GM12891 (cell line): ENCODE results near the gene RANBP17.

ENCODE experiments used
- DNase-seq: peaks from one replicate; pipeline ENCODE4 v3.0.0; 2011; ENCODE audit warnings: low spot score; ENCODE audit not compliant: insufficient read length
- FAIRE-seq: peaks from 2 replicates; lab custom pipeline; 2011; peaks lifted over from hg19 to GRCh38; lab: Jason Lieb, UNC
- PAX5 ChIP-seq: IDR thresholded peaks from 2 replicates; pipeline ENCODE4 v1.6.1; 2011; ENCODE audit warnings: low read length, moderate library complexity, mild to moderate bottlenecking; ENCODE audit not compliant: insufficient read depth, severe bottlenecking
- POLR2A ChIP-seq: IDR thresholded peaks from 2 replicates; pipeline ENCODE4 v1.6.1; 2011; ENCODE audit warnings: low read depth, low read length, control low read depth
- POLR2AphosphoS5 ChIP-seq: IDR thresholded peaks from 2 replicates; pipeline ENCODE4 v1.6.1; 2011; ENCODE audit warnings: low read depth, low read length, control low read depth
- POU2F2 ChIP-seq: IDR thresholded peaks from 2 replicates; pipeline ENCODE4 v1.6.1; 2011; ENCODE audit warnings: low read depth, mild to moderate bottlenecking, control low read depth, low read length, moderate library complexity
- SPI1 ChIP-seq: IDR thresholded peaks from 2 replicates; pipeline ENCODE4 v1.6.1; 2011; ENCODE audit warnings: low read depth, low read length, control low read depth
- TAF1 ChIP-seq: IDR thresholded peaks from 2 replicates; pipeline ENCODE4 v1.6.1; 2011; ENCODE audit warnings: low read depth, low read length, control low read depth

Gene RANBP17

DNA sequence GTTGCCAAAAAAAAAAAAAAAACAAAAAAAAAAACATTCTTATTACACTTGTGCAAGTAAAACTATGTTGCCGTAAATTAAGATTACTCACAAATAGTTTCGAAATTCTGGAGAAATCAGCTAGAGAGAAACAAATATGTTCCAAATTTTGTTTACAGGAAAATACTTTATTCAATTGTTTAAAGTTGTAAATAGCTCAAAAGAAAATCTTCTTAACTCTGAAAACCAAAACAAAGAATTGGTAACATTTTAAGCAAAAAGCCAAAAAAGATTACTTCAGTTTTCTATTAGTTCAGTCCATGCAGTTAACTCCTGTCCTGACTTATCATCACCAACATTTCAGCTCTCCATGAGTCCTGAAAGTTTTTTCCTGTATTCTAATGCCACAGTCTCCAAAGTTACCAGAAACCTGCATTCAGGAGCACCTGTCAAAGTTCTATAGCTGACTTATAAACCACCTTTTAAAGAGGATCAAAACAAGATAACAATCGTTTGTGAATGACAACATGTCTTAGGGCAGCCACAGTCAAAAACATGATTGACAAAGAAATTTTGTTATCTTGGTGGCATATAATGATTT lies 194.1 kb downstream of the RANBP17 start:
- TF ChIP-seq TAF1, result no peak
- FAIRE-seq, result no peak
- no peak for DNase-seq

DNA sequence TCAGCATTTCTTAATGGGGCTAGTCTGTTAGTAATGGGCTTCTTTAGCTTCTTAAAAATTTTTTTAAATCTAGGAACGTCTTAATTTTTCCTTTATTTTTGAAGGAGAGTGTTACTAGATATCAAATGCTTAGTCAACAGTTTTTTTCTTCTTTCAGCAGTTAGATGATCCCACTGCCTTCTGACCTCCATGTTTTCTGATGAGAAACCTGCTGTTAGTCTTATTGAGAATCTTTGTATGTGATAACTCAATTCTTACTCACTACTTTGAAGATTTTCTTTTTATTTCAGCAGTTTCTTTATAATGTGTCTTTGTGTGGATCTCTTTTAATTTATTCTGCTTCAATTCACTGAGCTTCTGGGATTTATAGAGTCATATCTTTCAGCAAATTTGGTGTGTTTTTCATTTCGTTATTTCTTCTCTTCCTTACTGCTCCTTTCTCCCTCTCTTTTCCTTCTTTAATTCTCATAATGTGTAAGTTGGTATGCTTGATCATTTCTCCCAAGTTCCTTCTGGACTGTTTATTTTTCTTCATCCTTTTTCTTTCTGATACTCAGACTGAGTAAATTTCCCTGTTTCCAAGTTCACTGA lies 205.8 kb downstream of the RANBP17 start:
- DNase-seq (no peak), FAIRE-seq (no peak)

DNA sequence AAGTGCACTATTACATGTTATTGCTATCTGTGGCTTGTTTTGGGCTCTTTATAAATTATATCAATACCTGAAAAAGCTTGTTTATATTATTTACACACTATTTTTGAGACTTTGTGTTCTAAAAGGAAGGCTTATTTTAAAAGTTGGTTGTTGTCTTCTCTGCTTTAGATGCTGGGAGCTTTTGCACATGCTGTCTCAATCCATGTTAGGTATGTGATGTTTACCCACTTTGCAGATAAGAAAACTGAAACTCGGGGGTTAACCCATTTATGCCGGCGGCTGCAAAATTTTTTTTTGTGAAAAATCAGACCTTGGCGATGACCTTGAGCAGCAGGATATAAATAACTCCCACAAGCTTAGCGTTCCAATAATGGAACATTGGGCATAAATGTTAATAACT lies 212.9 kb downstream of the RANBP17 start:
- TF ChIP-seq POLR2A, result no peak
- no peak for TF ChIP-seq POU2F2
- TF ChIP-seq POLR2AphosphoS5, result no peak
- TF ChIP-seq PAX5, result no peak
- FAIRE-seq, result no peak
- no peak for DNase-seq

More for the DNA sequence above, 205.8 kb downstream of the RANBP17 start:
- TF ChIP-seq POLR2AphosphoS5 (no peak), PAX5 (no peak), SPI1 (no peak), TAF1 (no peak), POU2F2 (no peak), POLR2A (no peak)

DNA sequence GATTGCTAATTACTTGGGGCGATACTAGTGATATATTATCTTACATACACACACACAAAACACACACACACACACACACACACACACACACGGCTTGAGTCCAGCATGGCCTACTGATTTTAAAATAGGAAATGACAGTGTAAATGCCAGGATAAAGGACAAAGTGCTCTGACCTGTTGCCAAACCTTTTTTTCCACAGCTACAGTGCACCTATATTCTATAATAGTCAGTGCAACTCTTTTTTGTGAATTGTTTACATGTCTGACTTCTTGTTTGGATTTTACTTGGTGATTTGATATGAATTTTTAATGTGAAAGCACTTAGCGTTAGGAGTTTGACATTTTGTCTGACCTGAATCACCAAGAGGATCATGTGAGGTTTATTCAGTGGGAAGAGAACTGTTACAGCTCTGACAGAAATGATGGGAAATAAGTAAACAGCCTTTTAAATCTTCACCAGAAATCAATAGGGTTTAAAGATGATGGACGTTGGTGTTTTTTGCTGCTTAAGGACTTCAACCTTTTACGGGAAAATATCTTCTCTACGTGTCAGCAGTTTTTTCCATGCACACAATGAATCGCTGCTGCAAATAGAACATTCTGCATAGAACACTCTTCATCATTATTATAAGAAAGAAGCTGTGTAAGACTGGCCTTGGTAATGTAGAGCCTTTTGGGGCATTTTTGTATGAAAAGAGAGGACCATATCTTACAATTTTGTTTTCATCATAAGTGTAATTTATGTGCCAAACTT lies 218.5 kb downstream of the RANBP17 start:
- DNase-seq (no peak), FAIRE-seq (no peak)
- TF ChIP-seq SPI1 (no peak), PAX5 (no peak), TAF1 (no peak), POLR2AphosphoS5 (no peak), POU2F2 (no peak), POLR2A (no peak)

DNA sequence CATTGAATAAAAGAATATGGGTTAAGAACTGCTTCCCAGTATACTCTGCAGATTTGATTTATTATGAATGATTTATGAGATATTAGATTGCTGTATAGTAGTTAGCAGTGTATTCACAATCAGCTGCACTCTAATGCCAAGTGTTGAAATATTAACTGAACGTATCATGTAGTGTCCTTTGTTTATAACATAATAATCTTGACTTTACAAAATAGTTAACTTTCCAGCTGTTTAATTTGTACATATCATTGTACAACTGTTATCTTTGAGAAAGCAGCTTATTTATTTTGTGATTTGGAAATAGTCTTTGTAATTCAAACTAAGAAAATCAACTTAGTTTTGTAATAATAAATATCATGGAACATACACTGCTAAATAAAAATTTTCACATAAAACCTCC lies 219.5 kb downstream of the RANBP17 start:
- no peak for DNase-seq
- no peak for FAIRE-seq
- TF ChIP-seq PAX5, result no peak

DNA sequence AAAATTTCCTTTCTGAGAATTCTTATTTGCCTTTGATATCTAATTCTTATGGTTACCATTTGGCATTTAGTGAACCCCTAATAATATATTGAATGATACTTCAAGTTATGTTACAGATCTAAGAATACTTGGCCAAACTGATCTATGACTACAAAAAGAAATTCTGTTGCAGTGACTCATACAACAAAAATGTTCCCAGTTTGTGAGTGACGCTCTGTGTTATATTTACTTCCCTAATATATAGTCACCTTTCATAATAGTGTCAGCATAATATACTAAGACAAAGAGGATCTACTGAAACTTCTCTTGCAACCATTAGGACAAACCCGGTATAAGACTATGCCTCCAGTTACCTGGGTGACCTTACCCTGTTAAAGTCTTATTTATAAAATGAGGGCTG lies 230.4 kb downstream of the RANBP17 start:
- TF ChIP-seq SPI1 (no peak), POLR2AphosphoS5 (no peak), POLR2A (no peak), PAX5 (no peak), POU2F2 (no peak), TAF1 (no peak)
- no peak for FAIRE-seq
- DNase-seq, result no peak

DNA sequence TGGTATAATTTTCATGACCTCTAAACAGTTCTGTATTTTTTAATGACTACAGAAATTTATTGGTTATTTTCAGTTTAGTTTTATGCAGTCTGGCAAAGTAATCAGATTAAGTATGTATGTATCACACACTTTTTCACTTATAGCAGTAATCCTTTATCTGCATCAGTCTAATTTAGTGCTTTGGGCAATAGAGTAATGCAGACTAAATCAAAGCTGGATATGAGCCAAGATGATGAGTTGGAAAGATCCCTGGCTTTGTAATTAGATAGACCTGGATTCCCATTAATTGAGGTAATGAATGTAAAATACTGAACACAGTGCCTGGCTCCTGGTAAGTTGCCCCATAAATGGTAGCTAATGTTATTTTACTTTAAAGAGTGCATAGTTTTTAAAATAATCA lies 231.8 kb downstream of the RANBP17 start:
- DNase-seq (no peak), FAIRE-seq (no peak)
- TF ChIP-seq POLR2A (no peak), SPI1 (no peak), PAX5 (no peak), POLR2AphosphoS5 (no peak), TAF1 (no peak), POU2F2 (no peak)

DNA sequence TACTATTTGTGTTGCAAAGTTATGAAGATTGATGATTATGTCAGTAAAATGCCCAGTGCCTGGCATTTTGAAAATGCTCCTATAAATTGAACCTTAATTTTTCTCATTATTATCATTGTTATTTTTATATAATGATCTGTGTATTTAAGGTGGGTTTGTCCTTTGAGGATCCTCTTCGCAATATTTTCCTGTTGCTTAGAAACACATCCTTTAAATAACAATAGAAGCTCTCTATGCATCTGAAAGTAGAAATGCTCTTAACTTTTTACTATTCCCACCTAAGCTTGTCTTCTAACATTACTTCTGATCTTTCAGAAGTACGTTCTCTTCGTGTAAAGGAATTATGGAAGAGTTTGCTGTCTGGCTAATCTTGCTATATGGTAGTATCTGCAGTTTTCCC lies 232.5 kb downstream of the RANBP17 start:
- TF ChIP-seq TAF1 (no peak), PAX5 (no peak), SPI1 (no peak), POLR2A (no peak), POLR2AphosphoS5 (no peak), POU2F2 (no peak)
- no peak for FAIRE-seq
- no peak for DNase-seq

DNA sequence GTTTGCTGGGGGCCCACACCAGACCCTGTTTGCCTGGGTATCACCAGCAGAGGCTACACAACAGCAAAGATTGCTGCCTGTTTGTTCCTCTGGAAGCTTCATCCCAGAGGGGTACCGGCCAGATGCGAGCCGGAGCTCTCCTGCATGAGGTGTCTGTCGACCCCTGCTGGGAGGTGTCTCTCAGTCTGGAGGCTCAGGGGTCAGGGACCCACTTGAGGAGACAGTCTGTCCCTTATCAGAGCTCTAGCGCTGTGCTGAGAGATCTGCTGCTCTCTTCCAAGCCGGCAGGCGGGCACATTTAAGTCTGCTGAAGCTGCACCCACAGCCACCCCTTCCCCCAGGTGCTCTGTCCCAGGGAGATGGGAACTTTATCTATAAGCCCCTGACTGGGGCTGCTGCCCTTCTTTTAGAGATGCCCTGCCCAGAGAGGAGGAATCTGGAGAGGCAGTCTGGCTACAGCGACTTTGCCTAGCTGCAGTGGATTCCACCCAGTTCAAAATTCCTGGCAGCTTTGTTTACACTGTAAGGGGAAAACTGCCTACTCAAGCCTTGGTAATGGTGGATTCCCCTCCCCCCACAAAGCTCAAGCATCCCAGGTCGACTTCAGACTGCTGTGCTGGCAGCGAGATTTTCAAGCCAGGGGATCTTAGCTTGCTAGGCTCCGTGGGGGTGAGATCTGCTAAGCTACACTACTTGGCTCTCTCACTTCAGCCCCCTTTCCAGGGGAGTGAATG lies 241.2 kb downstream of the RANBP17 start:
- FAIRE-seq (no peak), DNase-seq (no peak)
- TF ChIP-seq POLR2AphosphoS5 (no peak), PAX5 (no peak)

DNA sequence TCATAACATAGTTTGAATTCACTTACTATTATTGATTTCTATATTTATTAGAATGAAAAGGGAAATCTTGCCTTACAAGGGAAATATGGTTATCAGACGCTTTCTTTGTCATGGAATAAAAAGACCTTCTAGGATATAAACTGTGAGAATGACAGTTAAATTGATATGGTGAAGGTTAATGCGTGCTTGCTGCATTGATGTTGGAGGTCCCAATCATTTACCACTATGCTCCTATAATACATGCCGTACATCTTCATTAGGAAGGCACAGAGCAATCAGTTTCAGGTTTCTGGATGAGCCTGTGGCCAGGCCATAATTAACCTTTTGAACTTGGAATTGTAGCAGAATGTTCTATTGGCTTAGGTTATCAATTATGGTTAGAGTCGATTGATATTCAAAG lies 245.9 kb downstream of the RANBP17 start:
- TF ChIP-seq PAX5 (no peak), POLR2AphosphoS5 (no peak), POU2F2 (no peak), POLR2A (no peak), SPI1 (no peak)
- FAIRE-seq (no peak), DNase-seq (no peak)
